Measurements from ENCODE around the gene EXO1.
A peak's percentile ranks its signal among the peaks of the same experiment; 100 is the strongest.

Gene EXO1

DNA sequence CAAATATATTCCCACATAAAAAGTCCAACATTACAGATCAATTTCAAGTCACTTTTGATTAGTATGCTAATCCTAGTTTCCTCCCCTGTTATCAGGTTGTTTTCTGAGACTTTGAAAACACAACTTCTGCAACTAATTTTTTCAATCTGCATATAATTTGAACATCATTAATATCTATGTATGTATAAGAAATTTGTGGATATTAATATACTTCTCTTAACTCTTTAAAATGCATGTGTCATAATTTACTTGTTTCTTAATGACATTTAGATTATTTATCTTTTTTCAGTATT is 48.6 kb downstream of the EXO1 start:
- no peak for DNase-seq

DNA sequence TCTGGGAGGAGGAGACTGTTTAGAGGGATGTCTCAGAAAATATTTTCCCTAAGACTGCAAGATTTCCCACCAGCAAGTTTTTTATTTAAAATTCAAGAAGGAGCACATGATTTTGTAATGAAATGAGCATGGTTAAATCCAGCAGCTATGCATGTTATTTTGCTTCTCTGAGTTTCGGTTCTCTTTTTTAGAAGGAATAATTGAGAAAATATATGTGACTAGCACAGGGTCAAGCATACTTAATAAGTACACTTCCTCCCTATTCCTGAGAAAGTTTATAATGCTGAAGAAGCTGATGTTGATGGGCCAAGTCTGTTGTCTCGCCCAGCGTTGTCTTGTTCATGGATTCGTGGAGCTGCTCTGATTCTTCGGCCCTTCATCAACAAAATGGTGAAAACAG is 51.2 kb downstream of the EXO1 start:
- DNase-seq: no peak

DNA sequence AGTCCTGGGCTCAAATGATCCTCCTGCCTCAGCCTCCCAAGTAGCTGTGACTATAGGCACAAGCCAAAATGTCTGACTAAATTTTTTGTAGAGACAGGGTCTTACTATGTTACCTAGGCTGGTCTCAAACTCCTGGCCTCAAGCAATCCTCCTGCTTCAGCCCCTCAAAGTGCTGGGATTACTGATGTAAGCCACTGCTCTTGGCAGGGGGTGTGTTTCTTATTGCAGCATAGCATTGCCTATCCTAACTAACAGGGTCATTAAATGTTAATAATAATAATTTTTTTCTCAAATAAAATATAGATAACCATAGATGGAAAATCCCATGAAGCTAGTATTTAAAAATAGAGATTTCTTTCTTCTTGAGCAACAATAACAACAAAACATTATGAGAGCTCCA is 52.4 kb downstream of the EXO1 start:
- DNase-seq: no peak

DNA sequence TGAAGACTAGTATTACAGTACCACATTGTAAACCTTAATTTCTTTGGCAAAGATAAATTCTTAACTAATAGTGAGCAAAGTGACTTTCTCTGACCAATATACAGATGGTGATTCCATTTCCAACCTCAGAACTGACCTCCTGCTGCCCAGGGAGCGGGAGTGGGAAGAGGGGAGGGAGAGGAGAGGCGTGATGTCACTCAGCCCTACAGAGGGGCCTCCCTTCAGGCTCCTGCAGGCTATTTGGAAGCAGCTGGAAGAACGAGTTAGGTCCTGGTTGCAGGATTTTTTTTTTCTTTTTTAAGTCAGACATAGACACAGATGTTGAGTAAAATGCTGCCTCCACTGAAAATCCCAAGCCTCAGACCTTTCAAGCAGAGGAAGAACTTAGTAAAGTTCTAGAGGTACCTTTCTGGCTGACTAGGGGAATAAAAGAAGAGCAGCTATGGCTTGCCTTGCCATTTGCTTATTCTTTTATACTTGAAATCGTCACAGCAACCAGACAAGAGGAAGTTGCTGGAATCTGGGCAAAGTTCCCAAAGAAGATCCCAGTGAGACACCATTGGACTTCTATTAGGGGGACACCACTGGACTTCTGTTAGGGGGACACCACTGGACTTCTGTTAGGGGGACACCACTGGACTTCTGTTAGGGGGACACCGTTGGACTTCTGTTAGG is 54.5 kb downstream of the EXO1 start:
- DNase-seq: peak; percentile 48

DNA sequence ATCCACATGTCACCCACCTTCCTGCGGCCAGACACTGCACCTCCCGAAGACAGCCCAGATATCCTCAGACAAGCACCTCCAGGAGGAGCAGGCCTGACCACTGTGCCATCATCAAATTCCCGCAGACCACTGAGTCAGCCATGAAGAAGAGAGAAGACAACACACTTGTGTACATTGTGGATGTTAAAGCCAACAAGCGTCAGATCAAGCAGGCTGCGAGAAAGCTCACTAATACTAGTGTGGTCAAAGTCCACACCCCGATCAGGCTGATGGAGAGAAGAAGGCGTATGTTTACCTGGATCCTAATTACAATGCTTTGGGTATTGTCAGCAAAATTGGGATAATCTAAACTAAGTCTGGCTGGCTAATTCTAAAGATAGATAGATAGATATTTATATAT is 68.2 kb downstream of the EXO1 start:
- DNase-seq: peak; percentile 42

DNA sequence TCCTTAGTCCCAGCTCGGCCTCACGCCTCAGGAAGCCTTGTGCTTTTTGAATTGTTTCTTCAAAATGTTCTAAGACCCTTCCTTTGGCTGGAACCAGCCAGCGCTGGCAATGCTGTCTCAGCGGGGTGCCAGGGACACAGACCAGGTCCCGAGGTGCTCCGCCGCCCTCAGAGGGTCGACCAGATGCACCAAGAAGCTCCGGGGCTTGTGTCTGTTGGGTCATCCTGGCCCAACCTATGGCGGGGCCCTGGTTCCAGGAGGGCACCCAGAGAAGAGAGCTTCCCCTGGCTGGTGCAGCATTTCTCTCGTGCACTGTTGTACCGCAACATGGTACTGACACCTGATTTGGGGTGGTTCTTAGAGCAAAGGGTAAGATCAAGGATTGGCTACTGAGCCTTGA is 69.5 kb downstream of the EXO1 start:
- DNase-seq: no peak

DNA sequence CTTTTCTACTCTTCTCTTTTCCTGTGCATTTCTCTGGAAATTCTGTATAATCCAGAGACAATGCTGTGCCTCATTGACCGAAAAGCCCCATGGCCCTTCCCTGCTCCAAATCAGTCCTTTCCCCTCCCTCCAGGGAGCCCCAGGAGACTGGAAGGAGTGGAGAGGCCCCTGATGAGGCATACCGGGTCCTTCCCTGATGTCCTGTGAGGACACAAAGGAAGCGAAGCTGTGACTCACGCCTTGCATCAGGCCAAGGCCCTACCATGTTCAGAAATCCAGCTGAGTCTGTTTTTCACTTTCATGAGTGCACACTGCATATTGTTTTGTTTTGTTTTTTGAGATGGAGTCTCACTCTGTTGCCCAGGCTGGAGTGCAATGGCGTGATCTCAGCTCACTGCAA is 70.9 kb downstream of the EXO1 start:
- no peak for DNase-seq

DNA sequence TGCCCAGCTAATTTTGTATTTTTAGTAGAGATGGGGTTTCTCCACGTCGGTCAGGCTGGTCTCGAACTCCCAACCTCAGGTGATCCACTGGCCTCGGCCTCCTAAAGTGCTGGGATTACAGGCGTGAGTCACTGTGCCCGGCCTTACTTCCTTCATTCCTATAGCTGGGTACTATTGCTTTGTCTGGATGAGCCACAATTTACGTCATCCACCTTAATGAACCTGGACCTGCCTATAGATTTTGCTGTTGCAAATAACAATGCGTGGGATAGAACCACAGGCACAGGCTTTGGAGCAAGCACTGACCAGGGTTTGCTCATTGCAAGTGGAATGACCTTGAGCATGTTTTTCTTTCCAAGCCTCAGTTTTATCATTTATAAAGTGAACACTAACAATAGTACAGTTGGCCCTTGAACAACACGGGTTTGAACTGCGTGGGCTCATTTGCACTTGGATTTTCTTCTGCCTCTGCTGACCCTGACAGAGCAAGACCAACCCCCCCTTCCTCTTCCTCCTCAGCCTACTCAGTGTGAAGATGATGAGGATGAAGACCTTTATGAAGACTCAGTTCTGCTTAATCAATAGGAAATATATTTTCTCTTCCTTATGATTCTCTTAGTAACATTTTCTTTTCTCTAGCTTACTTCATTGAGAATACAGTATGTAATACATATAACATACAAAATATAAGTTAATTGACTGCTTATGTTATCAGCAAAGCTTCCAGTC is 76.2 kb downstream of the EXO1 start:
- no peak for DNase-seq

DNA sequence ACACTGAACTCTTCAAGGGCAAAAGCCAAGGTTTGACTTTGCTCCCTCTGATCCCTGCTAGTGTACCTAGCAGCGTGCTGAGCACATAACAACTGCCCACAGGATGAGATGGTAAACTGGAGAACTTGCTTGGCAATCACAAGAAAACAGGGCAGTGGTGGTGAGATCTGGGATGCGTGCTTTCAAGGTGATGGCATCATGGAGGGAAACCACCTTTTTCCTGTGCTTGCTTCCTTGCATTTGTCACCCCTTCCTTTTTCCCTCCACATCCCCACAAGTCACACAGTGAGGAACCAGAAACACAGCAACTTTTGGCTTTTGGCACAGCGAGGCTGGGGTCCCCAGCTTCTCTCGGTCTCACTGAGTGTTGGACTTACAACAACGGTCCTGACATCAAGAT is 78.1 kb downstream of the EXO1 start:
- DNase-seq: no peak

DNA sequence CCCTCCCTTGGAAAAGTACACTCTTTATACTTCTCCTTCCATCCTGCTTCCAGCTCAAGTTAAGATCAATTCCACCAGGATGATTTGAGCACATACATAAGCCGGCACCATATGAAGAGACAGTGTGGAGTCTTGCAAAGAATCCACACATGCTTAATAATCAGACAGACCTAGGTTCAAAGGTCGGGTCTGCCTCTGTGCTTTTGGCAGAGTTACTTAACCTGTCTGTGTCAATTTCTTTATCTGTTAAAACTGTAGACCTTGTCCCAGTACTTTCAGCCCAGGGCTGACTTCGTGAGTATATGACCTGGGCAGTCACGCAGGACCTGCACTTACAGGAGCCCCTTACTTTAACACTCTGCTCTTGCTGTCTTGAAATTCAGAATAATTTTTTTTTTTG is 79.3 kb downstream of the EXO1 start:
- DNase-seq: no peak

DNA sequence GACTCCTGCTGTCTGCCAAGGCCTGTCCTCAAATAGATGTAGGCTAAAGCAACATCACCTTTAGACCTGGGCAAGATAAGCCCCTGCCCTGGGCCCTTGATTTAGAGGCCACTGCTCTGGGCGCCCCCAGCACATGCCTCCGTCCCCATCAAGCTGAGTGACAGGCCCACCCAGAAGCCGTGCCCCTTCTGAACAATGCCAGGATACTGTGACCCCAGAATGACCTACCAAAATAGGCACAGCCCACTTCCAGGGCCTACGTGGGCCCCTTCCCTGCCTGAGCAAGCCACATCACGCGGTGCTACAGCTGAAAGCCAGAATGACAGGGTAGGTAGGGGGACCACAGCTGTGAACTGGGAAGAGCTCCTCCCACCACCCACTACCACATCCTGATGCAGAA is 84.8 kb downstream of the EXO1 start:
- no peak for DNase-seq

DNA sequence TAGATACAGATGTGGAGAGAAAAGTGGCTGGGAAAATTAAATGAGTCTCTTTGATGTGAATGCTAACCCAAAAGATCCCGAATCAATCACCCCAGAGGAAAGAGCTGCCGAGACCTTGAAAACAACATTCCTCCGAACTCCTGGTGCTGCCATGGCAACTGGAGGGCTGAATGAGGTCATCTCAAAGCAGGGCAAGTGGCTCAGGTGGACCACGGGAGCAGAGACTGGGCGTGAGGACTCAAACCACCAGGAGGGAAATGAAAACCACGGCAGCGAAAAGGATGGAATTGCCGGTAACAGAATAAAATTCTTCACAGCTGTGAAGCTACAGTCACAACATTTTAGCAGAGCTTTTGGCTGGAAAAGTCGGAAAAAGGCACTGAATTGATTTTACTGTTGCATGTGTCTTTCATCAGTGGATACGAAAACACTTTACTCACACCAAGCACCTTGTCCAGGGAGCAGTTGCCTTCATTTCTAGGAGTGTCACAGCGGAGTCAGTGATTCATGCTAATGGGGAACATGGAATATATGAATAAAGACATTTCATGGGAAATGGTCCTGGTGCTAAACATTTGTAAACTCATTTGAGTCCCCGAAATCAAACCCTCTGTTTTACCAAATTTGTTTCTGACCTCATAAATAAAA is 86.3 kb downstream of the EXO1 start:
- DNase-seq: peak; percentile 90

DNA sequence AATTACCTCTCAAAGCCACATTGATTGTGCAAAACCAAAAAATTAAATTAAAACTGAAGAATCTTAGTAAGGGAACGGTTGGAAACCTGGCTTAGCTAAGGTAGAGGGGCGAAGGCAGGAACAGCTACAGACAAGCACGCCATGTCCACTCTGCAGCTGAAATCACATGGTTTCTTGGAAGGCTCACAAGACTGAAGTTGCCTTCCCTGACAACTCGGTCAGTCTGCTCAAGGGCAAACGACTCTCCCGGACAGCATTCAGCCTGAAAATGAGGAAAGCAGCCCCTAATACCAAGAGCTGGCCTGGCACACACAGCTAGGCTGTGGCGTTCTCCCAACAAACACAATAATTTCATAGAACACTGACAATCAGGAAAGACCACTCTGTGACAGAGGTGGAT is 86.9 kb downstream of the EXO1 start:
- DNase-seq: no peak
